ENCODE measurements around the gene PRRC2C.
"Not testable (repeated sequence)": the region's sequence is repeated elsewhere in the genome, so short reads cannot be mapped to it uniquely, and the experiment has no call there.

Gene PRRC2C

GRCh38 chr1:171585715-171586114, 100.4 kb downstream of the PRRC2C start:
- no peak for DNase-seq (ENCODE audit: low spot score)

DNA sequence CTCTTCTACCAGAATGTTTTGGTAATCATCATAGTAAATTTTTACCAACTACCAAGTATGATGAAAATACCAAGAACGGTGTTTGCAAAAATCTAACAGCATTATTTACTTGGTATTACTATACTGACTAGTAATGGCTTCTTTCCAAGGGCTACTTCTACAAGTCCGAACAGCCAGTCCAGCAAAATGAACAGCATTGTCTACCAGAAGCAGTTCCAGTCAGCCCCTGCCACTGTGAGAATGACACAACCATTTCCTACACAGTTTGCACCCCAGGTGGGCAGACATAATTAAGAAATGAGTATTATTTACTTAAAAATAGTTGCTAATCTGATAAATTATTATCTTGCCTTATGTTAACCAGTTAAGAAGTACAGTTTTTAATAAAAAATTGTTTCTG, 102.9 kb downstream of the PRRC2C start:
- DNase-seq (ENCODE audit: low spot score) = no peak

GRCh38 chr1:171590022-171590421, 104.7 kb downstream of the PRRC2C start:
- no peak for DNase-seq (ENCODE audit: low spot score)

- no peak for DNase-seq (ENCODE audit: low spot score)
Measured at GRCh38 chr1:171595324-171595723, 110.0 kb downstream of the PRRC2C start.

- no peak for DNase-seq (ENCODE audit: low spot score)
Measured at GRCh38 chr1:171596119-171596518, 110.8 kb downstream of the PRRC2C start.

DNA sequence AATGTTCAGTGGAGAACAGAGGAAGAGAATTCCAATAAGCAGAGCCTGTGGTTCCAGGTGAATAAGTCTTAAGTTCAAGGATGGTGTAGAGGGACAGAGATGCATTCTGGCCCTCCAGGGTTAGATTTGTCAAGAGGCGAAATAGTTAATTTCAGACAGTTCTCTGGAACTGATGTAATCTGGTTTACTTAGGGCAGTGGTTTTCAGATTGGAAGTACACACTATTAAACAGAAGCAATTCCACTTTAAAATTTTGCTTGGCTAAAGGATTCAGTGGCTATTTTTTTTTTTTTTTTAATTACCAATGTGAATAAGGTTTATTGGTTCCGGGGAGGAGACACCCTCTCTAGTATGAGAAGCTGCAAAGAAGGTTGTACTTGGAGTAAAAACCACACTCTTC, 111.4 kb downstream of the PRRC2C start:
- DNase-seq (ENCODE audit: low spot score) = no peak

GRCh38 chr1:171597203-171597602, 111.9 kb downstream of the PRRC2C start:
- DNase-seq (ENCODE audit: low spot score) = no peak

DNA sequence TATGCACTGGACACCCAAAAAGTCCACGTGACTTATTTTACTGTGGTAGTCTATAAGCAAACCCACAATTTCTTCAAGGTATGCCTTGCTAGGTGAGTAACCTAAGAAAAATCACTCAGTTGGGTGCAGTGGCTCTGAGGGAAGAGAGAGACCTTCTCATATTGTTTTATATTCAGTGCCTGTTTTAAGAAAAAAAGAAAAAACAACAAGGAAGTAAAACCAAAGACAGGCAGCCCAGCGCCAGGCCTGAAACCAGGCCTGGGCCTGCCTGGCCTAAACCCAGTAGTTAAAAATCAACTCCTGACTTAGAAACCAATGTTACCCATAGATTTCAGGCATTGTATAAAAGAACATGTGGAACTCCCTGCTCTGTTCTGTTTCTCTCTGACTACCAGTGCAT, 115.0 kb downstream of the PRRC2C start:
- DNase-seq (ENCODE audit: low spot score) = not testable (repeated sequence)

- DNase-seq (ENCODE audit: low spot score) = no peak
Measured at GRCh38 chr1:171600862-171601261, 115.5 kb downstream of the PRRC2C start.

DNA sequence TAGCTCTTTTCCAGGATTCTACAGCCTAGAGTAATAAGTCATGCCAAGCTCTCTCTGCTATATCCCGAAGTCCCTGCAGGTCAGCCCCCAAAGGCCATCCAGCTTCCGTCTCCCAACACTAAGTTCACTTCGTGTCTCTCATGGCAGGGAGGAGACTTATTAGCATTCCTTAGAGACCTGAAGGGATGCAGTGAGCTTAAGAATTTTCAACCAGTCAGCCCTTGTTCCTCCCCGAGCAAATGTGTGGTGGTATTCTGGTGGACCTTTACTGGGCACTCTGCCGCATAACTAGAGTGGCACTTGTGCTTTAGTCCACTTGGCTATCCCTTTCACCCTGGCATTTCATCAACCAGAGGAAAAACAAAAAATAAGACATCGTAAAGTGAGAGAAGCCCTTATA, 117.7 kb downstream of the PRRC2C start:
- not testable (repeated sequence) for DNase-seq (ENCODE audit: low spot score)

DNA sequence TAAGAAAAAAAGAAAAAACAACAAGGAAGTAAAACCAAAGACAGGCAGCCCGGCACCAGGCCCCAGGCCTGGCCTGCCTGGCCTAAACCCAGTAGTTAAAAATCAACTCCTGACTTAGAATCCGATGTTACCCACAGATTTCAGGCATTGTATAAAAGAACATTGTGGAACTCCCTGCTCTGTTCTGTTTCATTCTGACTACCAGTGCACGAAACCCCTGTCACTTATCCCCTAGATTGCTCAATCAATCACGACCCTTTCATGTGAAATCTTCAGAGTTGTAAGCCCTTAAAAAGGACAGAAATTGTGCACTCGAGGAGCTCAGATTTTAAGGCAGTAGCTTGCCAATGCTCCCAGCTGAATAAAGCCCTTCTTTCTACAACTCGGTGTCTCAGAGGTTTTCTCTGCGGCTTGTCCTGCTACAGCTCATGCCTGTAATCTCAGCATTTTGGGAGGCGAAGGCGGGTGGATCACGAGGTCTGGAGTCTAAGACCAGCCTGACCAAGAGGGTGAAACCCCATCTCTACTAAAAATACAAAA, 121.1 kb downstream of the PRRC2C start:
- DNase-seq (ENCODE audit: low spot score) = no peak

DNA sequence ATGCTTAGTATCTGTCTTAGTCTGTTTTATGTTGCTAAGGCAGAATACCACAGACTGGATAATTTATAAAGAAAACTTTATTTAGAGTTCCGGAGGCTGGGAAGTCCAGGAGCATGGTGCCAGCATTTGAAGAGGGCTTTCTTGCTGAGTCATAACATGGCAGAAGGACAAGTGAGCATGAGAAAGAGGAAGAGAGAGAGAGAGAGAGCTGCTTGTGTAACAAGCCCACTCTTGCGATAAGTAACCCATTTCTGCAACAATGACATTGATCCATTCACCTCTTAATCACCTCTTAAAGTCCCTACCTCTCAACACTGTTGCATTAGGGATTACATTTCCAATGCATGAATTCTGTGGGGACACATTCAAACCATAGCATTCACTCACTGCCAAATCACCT, 125.1 kb downstream of the PRRC2C start:
- no peak for DNase-seq (ENCODE audit: low spot score)

- DNase-seq (ENCODE audit: low spot score) = no peak
Measured at GRCh38 chr1:171611306-171611705, 126.0 kb downstream of the PRRC2C start.

DNA sequence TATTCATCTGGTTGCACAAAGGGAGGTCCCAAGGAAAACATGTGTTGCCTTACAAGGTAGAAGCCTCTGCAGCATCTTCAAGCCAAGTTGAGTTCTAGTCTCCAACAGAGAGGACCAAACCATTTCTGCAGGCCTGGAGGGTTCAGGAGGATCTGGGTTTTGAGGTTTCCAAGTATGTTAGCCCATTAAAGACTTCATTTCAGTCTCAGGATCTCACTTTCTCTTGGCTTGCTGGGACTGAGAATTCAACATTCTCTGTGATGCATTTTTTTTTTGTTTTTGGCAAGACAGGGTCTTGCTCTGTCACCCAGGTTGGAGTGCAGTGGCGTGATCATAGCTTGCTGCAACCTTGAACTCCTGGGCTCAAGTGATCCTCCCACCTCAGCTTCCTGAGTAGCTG, 128.0 kb downstream of the PRRC2C start:
- DNase-seq (ENCODE audit: low spot score) = no peak

- not testable (repeated sequence) for DNase-seq (ENCODE audit: low spot score)
Measured at GRCh38 chr1:171615122-171615906, 130.0 kb downstream of the PRRC2C start.

DNA sequence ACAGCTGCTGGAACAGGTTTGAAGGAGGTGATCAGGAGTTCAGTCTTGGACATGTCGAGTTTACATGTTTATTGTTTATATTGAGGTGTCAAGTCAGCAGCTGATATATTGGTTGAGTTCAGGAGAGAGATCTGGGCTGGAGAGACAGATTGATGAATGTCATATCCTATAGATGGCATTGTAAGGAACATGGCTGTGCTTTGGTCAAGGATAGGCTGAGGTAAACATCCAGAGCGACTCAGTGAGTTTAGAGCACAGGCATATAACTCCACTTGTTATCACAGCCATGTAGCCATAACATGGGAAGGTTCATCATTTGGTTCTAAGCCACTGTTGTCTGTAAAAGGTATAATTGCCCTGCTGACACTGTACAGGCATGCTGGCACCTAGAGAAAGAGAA, 131.3 kb downstream of the PRRC2C start:
- no peak for DNase-seq (ENCODE audit: low spot score)

- DNase-seq (ENCODE audit: low spot score) = no peak
Measured at GRCh38 chr1:171622152-171622462, 136.8 kb downstream of the PRRC2C start, which contains the start of gene MYOCOS. Gene MYOCOS, plus strand, starts transcription at chr1:171622243. Its CDS starts 1,641 bp downstream, at chr1:171623884.

DNA sequence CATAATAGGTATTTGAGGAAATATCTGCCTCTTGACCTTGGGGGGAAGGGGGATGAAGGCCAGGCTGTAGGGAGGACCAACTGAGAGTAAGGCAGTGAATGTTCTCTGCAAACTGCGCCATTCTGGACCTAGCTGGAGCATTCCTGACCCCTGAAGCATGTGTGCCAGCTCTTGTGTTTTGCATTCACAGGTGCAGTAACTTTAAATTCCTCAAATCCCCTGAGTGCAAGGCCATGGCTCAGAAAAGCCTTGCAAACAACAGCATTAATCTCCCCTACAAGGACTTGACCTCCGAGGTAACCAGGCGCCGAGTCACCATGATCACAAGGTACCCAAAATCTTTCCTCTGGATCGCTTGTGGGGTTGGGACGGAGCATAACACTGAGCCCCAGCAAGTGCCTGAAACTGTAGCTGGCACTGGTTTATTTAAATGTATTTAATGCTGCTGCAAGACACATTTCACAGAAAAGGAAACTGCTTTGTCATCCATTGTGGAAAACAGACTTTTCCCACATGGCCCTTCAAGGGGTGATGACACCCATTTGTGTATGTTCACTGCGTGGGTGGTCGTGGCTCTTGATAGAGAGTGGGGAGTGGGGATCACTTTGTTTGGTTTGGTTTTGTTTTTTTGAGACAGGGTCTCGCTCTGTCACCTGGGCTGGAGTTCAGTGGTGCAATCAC, 138.5 kb downstream of the PRRC2C start:
- DNase-seq (ENCODE audit: low spot score) = no peak

- no peak for DNase-seq (ENCODE audit: low spot score)
Measured at GRCh38 chr1:171625225-171625624, 139.9 kb downstream of the PRRC2C start.

DNA sequence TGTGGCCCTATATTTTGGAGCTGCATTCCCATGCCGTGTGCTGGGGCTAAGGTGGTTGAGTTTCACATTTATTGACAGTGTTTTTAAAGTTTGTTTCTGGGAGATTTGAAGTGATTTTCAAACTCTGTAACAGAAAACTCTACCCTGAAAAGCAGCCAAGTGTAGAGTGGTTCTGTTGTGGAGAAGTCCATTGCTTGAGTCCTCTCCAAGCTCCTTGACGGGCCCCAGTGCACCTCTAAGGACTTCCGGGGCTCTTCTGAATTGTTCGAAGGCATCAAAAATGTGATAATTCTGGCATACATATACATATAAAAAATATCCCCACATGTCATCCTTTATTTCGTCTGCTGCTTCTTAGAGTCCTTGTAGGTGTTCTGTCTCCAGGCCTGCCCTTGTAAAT, 141.7 kb downstream of the PRRC2C start:
- DNase-seq (ENCODE audit: low spot score) = no peak

DNA sequence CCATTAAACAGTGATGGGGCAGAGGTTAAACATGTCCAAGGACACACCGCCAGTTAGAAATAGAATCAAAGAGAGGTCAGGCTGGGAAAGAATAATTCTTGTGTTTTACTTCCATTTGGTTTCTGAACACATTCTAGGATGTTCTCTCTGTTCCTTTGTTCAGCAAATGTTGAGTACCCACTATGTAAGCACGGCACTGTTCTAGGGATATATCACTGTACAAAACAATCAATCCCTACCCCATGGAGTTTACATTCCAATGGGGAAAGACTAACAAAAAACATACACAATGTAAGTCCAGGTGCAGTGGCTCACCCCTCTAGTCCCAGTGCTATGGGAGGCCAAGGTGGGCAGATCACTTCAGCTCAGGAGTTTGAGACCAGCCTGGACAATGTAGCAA, 142.9 kb downstream of the PRRC2C start:
- no peak for DNase-seq (ENCODE audit: low spot score)

GRCh38 chr1:171635661-171636060, 150.3 kb downstream of the PRRC2C start:
- DNase-seq (ENCODE audit: low spot score) = no peak

GRCh38 chr1:171636141-171636540, 150.8 kb downstream of the PRRC2C start:
- DNase-seq (ENCODE audit: low spot score) = no peak
